WERI-Rb-1 (cell line): ENCODE data around the gene KLK12.

Experiments
- DNase-seq: peaks from one replicate; pipeline ENCODE4 v3.0.0-alpha.2; 2020
- H3K27ac ChIP-seq: fragments of 250-450 bp; sonication (Bioruptor Pico); 2 replicates; pipeline ENCODE4 v1.5.1; 2020; ENCODE audit warnings: mild to moderate bottlenecking, moderate library complexity
- H3K27me3 ChIP-seq: fragments of 250-450 bp; sonication (Bioruptor Pico); 2 replicates; pipeline ENCODE4 v1.5.1; 2021; ENCODE audit warnings: mild to moderate bottlenecking, low read depth, moderate library complexity; ENCODE audit not compliant: insufficient read depth, severe bottlenecking
- H3K36me3 ChIP-seq: fragments of 250-450 bp; sonication (Bioruptor Pico); 2 replicates; pipeline ENCODE4 v1.5.1; 2020; ENCODE audit warnings: mild to moderate bottlenecking, moderate library complexity
- H3K4me3 ChIP-seq: 2 replicates; pipeline ENCODE4 v1.5.1; 2011; ENCODE audit warnings: low read depth, mild to moderate bottlenecking, control low read depth, low read length
- H3K9me3 ChIP-seq: fragments of 250-450 bp; sonication (Bioruptor Pico); 2 replicates; pipeline ENCODE4 v1.5.1; 2021; ENCODE audit warnings: mild to moderate bottlenecking, moderate library complexity; ENCODE audit not compliant: severe bottlenecking
- CTCF ChIP-seq: IDR thresholded peaks from 2 replicates; pipeline ENCODE4 v1.5.1; 2011; ENCODE audit warnings: low read depth, mild to moderate bottlenecking, control low read depth, inconsistent platforms, low read length

The KLK12 gene

DNA sequence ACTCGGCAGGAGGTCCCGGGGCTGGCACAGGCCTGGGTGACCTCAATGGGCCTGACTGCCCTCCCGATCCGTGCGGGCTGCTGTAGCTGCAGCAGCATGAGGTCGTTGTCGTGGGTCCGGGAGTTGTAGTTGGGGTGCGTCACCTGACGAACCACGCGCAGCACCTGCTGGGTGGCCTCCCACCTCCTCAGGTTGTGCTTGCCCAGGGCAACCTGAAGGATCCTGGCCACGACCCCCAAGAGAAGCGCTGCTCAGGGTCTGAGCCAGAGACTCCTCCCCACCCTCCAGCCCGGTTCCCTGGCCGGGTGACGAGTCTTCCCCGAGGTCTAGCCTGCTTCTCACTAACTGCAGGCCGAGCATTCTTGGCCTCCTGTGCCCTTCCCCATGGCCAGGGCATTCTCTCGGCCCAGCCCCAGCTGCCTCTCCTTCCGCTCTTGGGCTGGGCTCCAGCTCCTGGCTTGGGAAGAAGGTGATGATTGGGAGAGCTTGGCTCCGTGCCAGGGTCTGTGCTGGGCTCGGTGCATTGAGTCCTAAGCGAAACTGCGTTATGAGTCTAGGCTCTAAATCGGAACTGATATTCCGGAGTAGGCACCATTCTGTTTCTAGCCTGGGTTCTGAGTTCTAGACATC, 44.8 kb upstream of the KLK12 start:
- no peak for DNase-seq
- H3K27me3 ChIP-seq: peaks cover 85% of the 10 kb centered on the region
- TF ChIP-seq CTCF: no peak
- H3K9me3 ChIP-seq: no peaks in the 10 kb centered on the region
- H3K27ac ChIP-seq: no peak overlapping the region
- H3K4me3 ChIP-seq: no peak overlapping the region
- H3K36me3 ChIP-seq: no peaks in the 10 kb centered on the region

GRCh38 chr19:51078731-51079130, 43.9 kb upstream of the KLK12 start:
- no peak overlapping the region for H3K4me3 ChIP-seq

DNA sequence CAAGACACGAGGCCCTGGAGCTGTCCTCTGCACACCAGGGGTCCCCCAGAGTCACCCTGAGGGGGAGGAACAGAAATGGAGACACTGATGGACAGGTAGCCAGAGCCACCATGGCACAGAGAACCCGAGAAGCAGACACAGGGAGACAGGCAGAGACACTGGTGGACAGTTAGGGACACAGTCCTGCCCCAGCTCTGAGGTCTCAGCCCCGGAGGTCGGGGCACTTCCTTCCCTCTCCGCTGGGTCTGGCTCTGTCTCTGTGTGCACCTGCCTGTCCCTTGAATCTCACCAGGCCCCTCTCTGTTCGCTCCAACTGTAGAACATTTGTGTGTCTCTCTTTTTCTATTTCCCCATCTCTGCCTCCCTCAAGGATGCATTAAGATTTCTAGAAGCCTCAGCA, 43.3 kb upstream of the KLK12 start:
- Histone ChIP-seq H3K27ac (no peak overlapping the region), H3K27me3 (peaks cover 81% of the 10 kb centered on the region), H3K9me3 (peaks cover 10% of the 10 kb centered on the region), H3K36me3 (no peaks in the 10 kb centered on the region), H3K4me3 (no peak overlapping the region)
- no peak for TF ChIP-seq CTCF
- DNase-seq: no peak

More at GRCh38 chr19:51078731-51079130, 43.9 kb upstream of the KLK12 start:
- H3K27ac ChIP-seq: no peak overlapping the region
- H3K36me3 ChIP-seq: no peaks in the 10 kb centered on the region
- peaks cover 5% of the 10 kb centered on the region for H3K9me3 ChIP-seq
- H3K27me3 ChIP-seq: peaks cover 83% of the 10 kb centered on the region
- TF ChIP-seq CTCF: no peak
- no peak for DNase-seq

DNA sequence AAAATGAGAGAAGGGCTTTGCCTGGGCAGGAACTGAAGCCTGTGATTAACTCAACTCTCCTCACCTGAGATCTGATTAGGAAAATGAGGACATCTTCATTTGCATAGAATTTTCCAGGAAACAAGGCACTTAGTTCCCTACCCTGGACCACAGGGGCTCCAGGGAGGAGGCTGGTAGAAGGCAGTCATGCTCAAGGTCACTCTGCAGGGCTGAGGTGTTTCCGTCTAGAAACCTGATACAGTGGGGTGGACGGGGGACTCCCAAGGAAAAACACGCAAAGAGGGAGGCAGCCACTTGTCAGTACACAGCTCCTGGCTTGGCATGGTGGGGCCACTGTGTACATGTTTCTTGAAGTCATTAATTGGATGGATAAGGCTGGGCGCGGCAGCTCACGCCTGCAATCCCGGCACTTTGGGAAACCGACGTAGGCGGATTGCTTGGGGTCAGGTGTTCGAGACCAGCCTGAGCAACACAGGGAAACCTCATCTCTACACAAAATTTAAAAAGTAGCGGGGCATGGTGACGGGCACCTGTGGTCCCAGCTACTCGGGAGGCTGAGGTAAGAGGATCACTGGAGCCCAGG, 41.9 kb upstream of the KLK12 start:
- no peak overlapping the region for H3K27ac ChIP-seq
- TF ChIP-seq CTCF: no peak
- H3K36me3 ChIP-seq: no peaks in the 10 kb centered on the region
- peaks cover 81% of the 10 kb centered on the region for H3K27me3 ChIP-seq
- H3K4me3 ChIP-seq: no peak overlapping the region
- DNase-seq: no peak
- H3K9me3 ChIP-seq: peaks cover 12% of the 10 kb centered on the region

DNA sequence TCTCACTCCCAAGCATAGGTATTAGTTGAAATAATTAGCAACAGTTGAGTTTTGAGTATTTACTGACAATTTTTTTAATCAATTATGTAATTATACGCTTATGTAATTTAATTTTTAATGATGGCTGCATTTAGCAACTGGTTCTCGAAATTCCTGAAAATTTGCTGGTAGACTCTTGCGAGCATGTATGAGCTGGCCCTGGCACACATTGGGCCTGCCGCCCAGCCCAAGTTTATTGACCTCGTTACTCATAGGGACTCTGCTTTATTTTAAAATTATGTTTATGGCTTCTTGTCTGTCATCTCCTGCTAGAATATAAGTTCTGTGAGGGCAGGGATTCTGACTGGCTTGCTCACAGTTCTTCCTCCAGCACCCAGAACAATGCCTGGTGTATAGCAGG, 41.2 kb upstream of the KLK12 start:
- DNase-seq: no peak
- no peaks in the 10 kb centered on the region for H3K36me3 ChIP-seq
- TF ChIP-seq CTCF: no peak
- H3K9me3 ChIP-seq: peaks cover 12% of the 10 kb centered on the region
- no peak overlapping the region for H3K27ac ChIP-seq
- peaks cover 81% of the 10 kb centered on the region for H3K27me3 ChIP-seq
- no peak overlapping the region for H3K4me3 ChIP-seq

- H3K27me3 ChIP-seq: peaks cover 84% of the 10 kb centered on the region
- H3K9me3 ChIP-seq: peaks cover 16% of the 10 kb centered on the region
- no peak overlapping the region for H3K27ac ChIP-seq
- DNase-seq: no peak
- TF ChIP-seq CTCF: no peak
- H3K36me3 ChIP-seq: no peaks in the 10 kb centered on the region
- no peak overlapping the region for H3K4me3 ChIP-seq
Measured at GRCh38 chr19:51071095-51071405, 36.2 kb upstream of the KLK12 start.
